ENCODE data around the gene DNAJB8.

The DNAJB8 gene

GRCh38 chr3:128413413-128414205, 53.1 kb downstream of the DNAJB8 start:
- no peak for DNase-seq (ENCODE audit: low read depth)
- no peak for TF ChIP-seq CTCF (conservative IDR thresholded peaks at IDR 0.05; ENCODE audit: low read depth, low read length)

GRCh38 chr3:128413003-128413370, 53.7 kb downstream of the DNAJB8 start:
- no peak overlapping the region for H3K4me3 ChIP-seq (ENCODE audit: low read depth, low read length)
- no peak for TF ChIP-seq CTCF (conservative IDR thresholded peaks at IDR 0.05; ENCODE audit: low read depth, low read length)
- DNase-seq (ENCODE audit: low read depth) = no peak

More at GRCh38 chr3:128413413-128414205, 53.1 kb downstream of the DNAJB8 start:
- no peak overlapping the region for H3K4me3 ChIP-seq (ENCODE audit: low read depth, low read length)
